K562 (cell line): ENCODE measurements around the gene SFMBT2. TPM values are rescaled to one million over a fixed set of nuclear protein-coding genes. Genes with fewer than 3 reads are reported as not detected.

Experiments used
- ATAC-seq: fragments of 200-7000 bp; cut with Tn5 transposase; 3 replicates; pipeline ENCODE4 v1.9.1; 2020; ENCODE audit warnings: moderate library complexity
- BruUV-seq: library from RNA; stranded (reverse); fragments of 400-500 nt; replicated peaks from 2 replicates; lab custom pipeline; 2021; lab: Mats Ljungman, UMichigan
- CTCF ChIA-PET: fragments of 300-600 bp; formaldehyde crosslinking; extraction: SDS; loops from one replicate; lab custom pipeline; 2021; ENCODE audit warnings: low intra/inter-chr PET ratio; lab: Yijun Ruan, JAX
- POLR2A ChIA-PET: fragments of 300-600, 350-650 bp; sonication (Branson Sonifier 250); formaldehyde crosslinking; extraction: SDS; loops from one replicate; lab custom pipeline; 2021; ENCODE audit warnings: antibody characterized with exemption, inconsistent platforms; lab: Yijun Ruan, JAX
- DNase-seq, 4 experiments: peaks; one replicate each; pipeline versions ENCODE4 v3.0.0 to v3.0.0-alpha.2; 2011 to 2018; ENCODE audit warnings: low spot score in 3 of 4, mixed read lengths in 3 of 4; ENCODE audit errors: extremely low read depth in 1 of 4
- FAIRE-seq: peaks from 2 replicates; lab custom pipeline; 2011; peaks lifted over from hg19 to GRCh38; lab: Jason Lieb, UNC
- H2AFZ ChIP-seq: 2 replicates; pipeline ENCODE4 v1.6.0; 2011; ENCODE audit warnings: low read depth, low read length, control low read depth, inconsistent platforms
- H3K27ac ChIP-seq: fragments of 200-600 bp; 3 replicates; pipeline ENCODE4 v1.8.0; 2011; ENCODE audit warnings: low read depth, mild to moderate bottlenecking, control low read depth, inconsistent platforms, low read length, moderate library complexity, mixed read lengths; ENCODE audit errors: extremely low read depth
- H3K27me3 ChIP-seq, 2 experiments: fragments of 300-600 bp in 1 of 2; 2 replicates in 1 of 2; 3 replicates in 1 of 2; pipeline versions ENCODE4 v1.6.0 to v1.8.0; 2011; ENCODE audit warnings: inconsistent platforms in 2 of 2, low read length in 2 of 2, mild to moderate bottlenecking in 1 of 2, mixed read lengths in 1 of 2, moderate library complexity in 1 of 2; ENCODE audit not compliant: control insufficient read depth in 2 of 2, insufficient read depth in 2 of 2
- H3K36me3 ChIP-seq: fragments of 300-600 bp; 3 replicates; pipeline ENCODE4 v1.8.0; 2011; ENCODE audit warnings: mild to moderate bottlenecking, low read length, inconsistent platforms; ENCODE audit not compliant: control insufficient read depth, insufficient read depth
- H3K4me1 ChIP-seq, 2 experiments: fragments of 200-600 bp in 1 of 2; replicated peaks in 1 of 2; 2 replicates in 1 of 2; 3 replicates in 1 of 2; pipeline versions ENCODE4 v1.5.1 to v1.8.0; 2011; ENCODE audit warnings: inconsistent platforms in 2 of 2, low read length in 2 of 2, mild to moderate bottlenecking in 1 of 2, mixed read lengths in 1 of 2, moderate library complexity in 1 of 2; ENCODE audit not compliant: control insufficient read depth in 2 of 2, insufficient read depth in 2 of 2
- H3K4me2 ChIP-seq: 2 replicates; pipeline ENCODE4 v1.6.1; 2011; ENCODE audit warnings: low read length, control low read depth, inconsistent platforms, mixed read lengths; ENCODE audit not compliant: insufficient read depth
- H3K4me3 ChIP-seq: fragments of 200-600 bp; sonication (generic), shearing (Covaris generic); 2 replicates; pipeline ENCODE4 v1.5.1; 2016; ENCODE audit warnings: control low read depth, inconsistent platforms
- H3K79me2 ChIP-seq: fragments of 200-600 bp; 3 replicates; pipeline ENCODE4 v1.8.0; 2011; ENCODE audit warnings: low read length, inconsistent platforms; ENCODE audit not compliant: control insufficient read depth, insufficient read depth
- H3K9ac ChIP-seq, 2 experiments: 2 replicates each; pipeline versions ENCODE4 v1.6.0 to v1.6.1; 2011; ENCODE audit warnings: low read depth in 2 of 2, low read length in 2 of 2, control low read depth in 1 of 2, inconsistent platforms in 1 of 2, mild to moderate bottlenecking in 1 of 2, mixed read lengths in 1 of 2; ENCODE audit not compliant: insufficient read depth in 1 of 2
- H3K9me1 ChIP-seq: one replicate; pipeline ENCODE4 v1.6.0; 2011; ENCODE audit warnings: inconsistent platforms, mild to moderate bottlenecking, low read length, moderate library complexity; ENCODE audit not compliant: control insufficient read depth, insufficient read depth
- H3K9me3 ChIP-seq: replicated peaks from 2 replicates; pipeline ENCODE4 v1.5.1; 2011; ENCODE audit warnings: low read depth, low read length, inconsistent platforms; ENCODE audit not compliant: control insufficient read depth, insufficient read depth
- H4K20me1 ChIP-seq: replicated peaks from 2 replicates; pipeline ENCODE4 v1.6.1; 2011; ENCODE audit warnings: low read length, inconsistent platforms, mixed read lengths; ENCODE audit not compliant: control insufficient read depth, insufficient read depth
- ATF2 ChIP-seq: sonication (generic); formaldehyde crosslinking; IDR thresholded peaks from 2 replicates; pipeline ENCODE4 v1.8.1; 2022; ENCODE audit warnings: missing genetic modification reagents
- C11orf30 ChIP-seq: fragments of 450-650 bp; IDR thresholded peaks from 2 replicates; pipeline ENCODE4 v1.6.1; 2016; ENCODE audit warnings: low read depth, mild to moderate bottlenecking
- FOSL1 ChIP-seq: fragments of 200-800 bp; sonication (Bioruptor generic); conservative IDR thresholded peaks from 2 replicates; pipeline ENCODE4 v1.6.1; 2016; ENCODE audit warnings: missing genetic modification characterization, missing compliant biosample characterization
- MAFG ChIP-seq: fragments of 450-650 bp; conservative IDR thresholded peaks from 2 replicates; pipeline ENCODE4 v1.6.1; 2016; ENCODE audit warnings: missing genetic modification characterization, missing compliant biosample characterization
- ZFP1 ChIP-seq: fragments of 450-650 bp; formaldehyde crosslinking; IDR thresholded peaks from 2 replicates; pipeline ENCODE4 v1.4.0; 2020; ENCODE audit warnings: mild to moderate bottlenecking, mixed read lengths
- ZNF311 ChIP-seq: fragments of 250-450 bp; sonication (Bioruptor Pico); IDR thresholded peaks from 2 replicates; pipeline ENCODE4 v1.4.0; 2020; ENCODE audit warnings: mild to moderate bottlenecking, moderate library complexity
- ZNF316 ChIP-seq: fragments of 450-650 bp; IDR thresholded peaks from 2 replicates; pipeline ENCODE4 v1.6.1; 2016
- WGBS: fragments of 100-300 bp; shearing (Covaris generic); methylation state at CpG from one replicate; pipeline ENCODE4 v1.1.6; 2016; ENCODE audit warnings: low coverage, mixed read lengths; ENCODE audit not compliant: insufficient coverage; ENCODE audit errors: missing lambda C conversion rate; 5-methylcytosine and 5-hydroxymethylcytosine counted together
- in situ Hi-C: fragments of 300-500 bp; cut with MboI; formaldehyde crosslinking; loops from 4 replicates; pipeline ENCODE4 v1.15.0; 2018; ENCODE audit warnings: inconsistent platforms, mixed read lengths
- intact Hi-C: fragments of 100-400 bp; cut with micrococcal nuclease; formaldehyde crosslinking; loops from 2 replicates; pipeline ENCODE4 v1.14.2; 2022
- polyA plus RNA-seq, 8 experiments: library from polyadenylated mRNA; depleted of rRNA in 4 of 8; stranded (reverse) in 5 of 8; unstranded in 3 of 8; fragments of >200 nt; fragmentation: Nextera tagmentation in 2 of 8; fragmentation: Illumina TruSeq in 1 of 8; extraction: Ambion mirVana in 2 of 8; extraction: Trizol in 1 of 8; gene quantifications; 2 replicates each; pipeline versions ENCODE4 v1.2.1 to v1.2.3, GENCODE V29; 2011 to 2014; ENCODE audit warnings: inconsistent platforms in 1 of 8, missing spikeins in 1 of 8
- total RNA-seq, 7 experiments: library from RNA; depleted of rRNA in 6 of 7; stranded (reverse); fragments of >200 nt in 6 of 7; fragmentation: Illumina TruSeq in 2 of 7; extraction: Trizol in 2 of 7; gene quantifications; 2 replicates each; pipeline versions ENCODE4 v1.2.1 to v1.2.3, GENCODE V29; 2011 to 2021; ENCODE audit warnings: low replicate concordance in 1 of 7

The SFMBT2 gene
- total and polyA plus RNA-seq, 9 of the 15 experiments (the other 6 are each of a cell fraction or from before 2014, with no cell fraction given), result 1.2 to 13.6 (median 7.6) TPM

- no peak for TF ChIP-seq ZFP1 (CRISPR knock-in tag)
- TF ChIP-seq ZNF311 (CRISPR knock-in tag), result no peak
- no peak for TF ChIP-seq ATF2 (CRISPR knock-in tag)
Measured at GRCh38 chr10:7195118-7195517, 215.7 kb downstream of the SFMBT2 start (continued).

GRCh38 chr10:7194571-7194970, 216.3 kb downstream of the SFMBT2 start:
- in situ Hi-C loops (no loop called here), intact Hi-C loops (no loop called here)
- CTCF ChIA-PET, result no interaction called here
- Histone ChIP-seq H4K20me1 (no peaks in the 10 kb centered on the region), H3K4me2 (no peak overlapping the region), H2AFZ (no peak overlapping the region), H3K27ac (no peak overlapping the region), H3K79me2 (no peaks in the 10 kb centered on the region), H3K27me3 (0 out of 5 replicates have a peak, but pooled peaks cover 0 to 4% of the 10 kb centered on the region in 2 experiments), H3K9ac (no peak overlapping the region), H3K9me3 (no peaks in the 10 kb centered on the region), H3K4me1 (no peaks in the 10 kb centered on the region), H3K36me3 (peaks cover 54% of the 10 kb centered on the region; the same call in 2 of the 3 replicates), H3K4me3 (no peak overlapping the region), H3K9me1 (no peaks in the 10 kb centered on the region)
- TF ChIP-seq FOSL1 (tag), result no peak
- peak; percentile 72 for TF ChIP-seq ZNF316
- TF ChIP-seq MAFG (tag), result peak; percentile 29
- peak; percentile 60 for TF ChIP-seq C11orf30
- ATAC-seq (no peak), FAIRE-seq (no peak), DNase-seq (no peak)
- no TSS peak for BruUV-seq
- POLR2A ChIA-PET, result no interaction called here
- 88% methylated on average over 5 of the region's 5 CpGs for WGBS
